Inflammatory macrophage (primary cell): ENCODE measurements around the gene EYS.

Source experiments
- DNase-seq, 2 donors: peaks; one replicate each; pipeline ENCODE4 v3.0.0-alpha.2; 2020 to 2022

The EYS gene

DNA sequence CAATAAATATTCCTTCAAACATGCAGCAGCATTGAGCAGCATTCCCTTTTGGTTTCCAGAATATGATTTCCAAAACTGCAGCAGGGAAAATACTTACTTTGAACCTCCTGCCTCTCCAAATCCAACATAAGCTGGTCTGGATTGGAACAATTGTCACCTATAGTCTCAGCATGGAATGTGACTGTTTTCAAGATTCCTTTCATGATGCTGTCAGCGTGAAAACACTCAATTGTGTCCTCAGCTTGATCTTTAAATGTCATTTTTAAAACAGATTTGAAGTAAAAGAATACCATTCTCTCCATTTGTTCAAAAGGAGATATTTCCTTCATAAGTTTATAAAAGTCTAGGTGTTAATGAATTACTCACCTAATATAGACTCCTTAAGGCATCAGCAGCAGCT, 993.9 kb downstream of the EYS start:
- DNase-seq, result no peak

DNA sequence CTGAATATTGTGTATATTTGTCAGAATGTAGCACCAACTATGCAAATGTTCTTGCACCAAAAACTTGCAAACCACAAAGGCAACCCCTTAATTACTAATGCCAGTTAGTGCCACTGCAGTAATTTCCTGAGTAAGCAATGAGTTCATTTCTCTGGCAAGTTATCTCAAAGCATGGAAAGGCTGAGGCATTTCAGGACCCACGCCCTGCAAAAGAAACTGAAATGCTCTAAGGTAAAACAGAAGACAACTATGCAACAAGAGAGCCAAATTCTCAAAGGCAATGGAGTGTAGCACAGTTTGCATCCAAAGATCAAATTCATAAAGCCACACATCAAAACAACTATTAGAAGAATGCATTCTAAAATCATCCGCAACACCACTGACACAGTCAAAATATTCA, 994.4 kb downstream of the EYS start:
- DNase-seq, result no peak

DNA sequence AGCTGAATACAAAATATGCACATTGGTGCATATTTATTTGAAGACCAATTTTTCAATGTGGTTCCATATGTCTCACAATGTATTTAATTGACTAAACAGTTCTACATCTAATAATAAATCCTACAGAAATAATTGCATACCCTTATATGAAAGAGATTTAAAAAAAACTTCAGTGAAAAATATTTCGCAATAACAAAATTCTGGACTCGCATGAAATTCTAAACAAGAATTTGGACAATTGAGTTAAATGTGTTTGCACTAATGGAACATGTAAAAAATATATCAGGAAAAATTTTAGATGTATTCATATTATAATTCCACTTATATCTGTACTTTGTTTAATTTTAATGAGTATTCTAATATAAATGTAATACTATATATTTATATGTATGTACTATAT, 1003.1 kb downstream of the EYS start:
- no peak for DNase-seq

DNA sequence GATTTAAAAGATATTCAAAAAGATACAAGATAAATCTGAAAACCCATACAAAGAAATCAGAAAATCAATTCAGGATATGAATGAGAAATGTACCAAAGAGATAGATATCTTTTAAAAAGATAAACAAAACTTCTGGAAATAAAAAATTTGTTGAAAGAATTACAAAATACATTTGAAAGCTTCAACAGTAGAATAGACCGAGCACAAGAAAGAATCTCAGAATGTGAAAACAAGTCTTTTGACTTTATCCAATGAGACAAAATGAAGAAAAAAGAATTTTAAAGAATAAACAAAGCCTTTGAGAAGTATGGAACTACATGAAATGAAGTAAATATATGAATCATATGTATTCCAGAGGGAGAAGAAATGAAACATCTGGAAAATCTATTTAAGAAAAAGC, 1011.0 kb downstream of the EYS start:
- DNase-seq, result no peak

DNA sequence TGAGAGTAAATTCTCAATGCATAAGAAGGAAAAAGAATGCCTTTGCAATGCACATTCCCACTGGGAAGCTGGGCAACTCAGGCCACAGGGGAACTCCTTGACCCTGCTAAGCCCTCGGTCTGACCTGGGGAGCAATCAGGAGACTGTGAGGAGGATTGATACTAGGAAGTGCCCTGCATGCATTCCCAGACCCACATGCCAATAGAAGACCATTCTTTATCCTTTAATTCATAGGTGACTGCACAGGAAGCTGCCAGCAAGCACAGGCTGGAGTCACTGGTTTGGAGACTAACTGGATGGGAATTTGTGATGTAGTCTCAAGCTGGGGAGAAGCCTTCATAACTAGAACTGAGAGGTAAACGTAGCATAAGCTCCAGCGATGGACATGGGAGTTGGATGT, 1012.7 kb downstream of the EYS start:
- DNase-seq, result no peak

DNA sequence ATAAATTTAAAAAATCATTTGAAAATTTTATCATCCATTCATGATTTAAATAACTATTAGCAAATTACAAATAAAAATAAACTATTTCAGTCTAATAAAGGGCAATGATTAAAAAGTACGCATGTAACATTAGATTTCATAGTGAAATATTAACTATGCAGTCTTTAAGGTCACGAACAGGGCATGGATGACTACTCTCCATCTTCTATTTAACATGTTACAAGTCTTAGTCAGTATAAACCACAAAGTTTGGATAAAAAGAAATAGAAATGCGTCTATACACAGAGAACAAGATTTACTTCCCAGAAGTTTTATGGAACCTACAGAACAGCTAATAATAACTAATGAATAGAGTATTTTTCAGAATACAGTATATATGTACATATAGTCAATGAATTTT, 1016.0 kb downstream of the EYS start:
- DNase-seq, result no peak

DNA sequence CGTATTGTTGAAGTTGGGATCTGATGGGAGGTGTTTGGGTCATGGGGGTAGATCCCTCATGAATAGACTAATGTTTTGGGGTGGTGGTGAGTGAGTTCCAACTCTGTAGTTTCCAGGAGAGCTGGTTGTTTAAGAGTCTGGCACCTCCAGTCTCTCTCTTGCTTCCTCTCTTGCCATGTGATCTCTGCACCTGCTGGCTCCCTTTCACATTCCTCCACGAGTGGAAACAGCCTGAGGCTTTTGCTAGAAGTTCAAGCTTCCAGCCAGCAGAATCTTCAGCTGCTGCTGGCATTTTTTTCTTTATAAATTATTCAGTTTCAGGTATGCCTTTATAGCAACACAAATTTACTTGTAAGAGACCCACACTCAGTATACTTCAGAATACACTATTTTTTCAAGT, 1021.6 kb downstream of the EYS start:
- DNase-seq, result no peak

DNA sequence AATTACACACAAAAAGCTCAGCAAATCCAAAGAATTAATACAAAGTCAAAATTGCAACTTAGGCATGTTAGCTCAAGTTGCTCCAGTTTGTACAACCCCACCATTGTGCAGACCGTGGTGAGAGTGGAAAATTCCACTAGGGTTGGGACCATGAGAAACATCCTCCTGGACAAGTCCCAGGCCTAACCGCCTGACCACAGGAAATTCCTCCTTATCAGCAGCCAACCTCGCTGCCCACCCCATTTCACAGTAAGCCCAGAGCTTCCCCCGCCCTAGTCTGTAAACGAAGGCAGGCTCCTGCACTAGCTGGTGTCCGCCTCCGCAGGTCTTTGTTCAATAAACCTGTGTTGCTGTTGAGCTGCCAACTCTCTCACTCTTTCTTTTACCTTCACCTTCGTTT, 1023.3 kb downstream of the EYS start:
- no peak for DNase-seq

DNA sequence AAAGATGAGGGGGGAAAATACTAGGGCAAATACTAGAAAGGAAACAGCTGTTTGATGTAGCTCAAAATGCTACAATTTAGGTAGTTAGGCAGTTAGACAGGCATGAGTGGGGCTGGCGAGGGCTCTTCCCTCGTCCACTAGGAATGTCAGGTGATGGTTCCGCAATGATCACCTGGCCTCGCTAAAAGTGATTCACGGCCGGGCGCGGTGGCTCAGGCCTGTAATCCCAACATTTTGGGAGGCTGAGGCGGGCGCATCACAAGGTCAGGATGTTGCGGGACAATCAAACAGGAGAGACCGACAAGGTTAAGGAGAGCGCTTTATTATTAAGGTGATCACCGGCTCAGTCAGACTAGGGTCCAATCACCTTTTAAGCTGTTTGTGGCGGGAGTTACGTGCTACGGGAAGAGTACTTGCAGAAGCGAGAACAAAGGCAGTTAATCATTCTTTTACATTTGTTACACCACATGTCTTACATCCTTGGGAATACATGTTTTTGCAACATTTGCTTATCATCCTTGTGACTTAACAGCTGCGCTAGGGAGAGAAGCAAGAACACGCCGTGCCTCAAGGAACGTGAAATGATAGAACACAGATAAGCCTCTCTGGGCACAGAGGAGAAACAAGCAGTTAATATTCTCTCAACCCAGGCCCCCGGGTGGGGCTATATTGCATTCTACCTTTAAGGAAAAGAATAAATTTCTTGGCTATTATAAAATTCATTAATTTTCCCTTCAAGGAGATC, 1025.4 kb downstream of the EYS start:
- no peak for DNase-seq

DNA sequence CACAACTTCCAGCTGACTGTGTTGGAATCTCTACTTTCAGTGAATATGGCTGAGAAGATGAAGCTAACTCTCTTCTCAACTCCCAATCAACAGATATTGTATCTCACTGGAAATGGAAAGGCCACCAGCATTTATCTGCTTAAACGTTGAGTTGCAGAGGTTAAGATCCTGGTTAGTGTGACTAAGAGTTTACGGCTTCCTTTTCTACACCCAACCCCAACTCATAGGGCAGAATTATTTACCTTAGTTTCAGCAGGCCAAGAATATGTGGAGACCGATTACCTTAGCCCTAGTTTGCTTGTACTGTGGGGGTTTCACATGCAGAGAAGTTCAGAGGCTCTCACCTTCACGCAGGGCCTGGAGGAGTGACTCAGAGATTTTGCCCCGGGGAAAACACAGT, 1026.6 kb downstream of the EYS start:
- DNase-seq, result no peak

DNA sequence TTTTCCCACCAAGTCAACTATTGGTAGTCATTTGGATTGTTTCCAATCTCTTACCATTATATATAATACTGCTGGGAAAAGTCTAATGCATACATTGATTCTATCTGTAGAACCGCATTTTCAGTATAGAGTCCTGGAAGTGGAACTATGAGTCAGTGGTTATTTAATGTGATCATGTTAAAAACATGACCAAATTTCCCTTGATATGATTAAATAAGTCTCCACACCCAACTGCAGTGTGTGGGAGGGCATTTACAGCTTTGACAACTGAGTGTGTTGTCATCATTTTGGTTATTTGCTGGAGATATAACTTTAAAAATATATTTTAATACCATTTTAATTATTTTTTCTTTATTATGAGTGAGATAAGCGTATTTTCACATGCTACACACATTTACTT, 1027.6 kb downstream of the EYS start:
- DNase-seq, result no peak

DNA sequence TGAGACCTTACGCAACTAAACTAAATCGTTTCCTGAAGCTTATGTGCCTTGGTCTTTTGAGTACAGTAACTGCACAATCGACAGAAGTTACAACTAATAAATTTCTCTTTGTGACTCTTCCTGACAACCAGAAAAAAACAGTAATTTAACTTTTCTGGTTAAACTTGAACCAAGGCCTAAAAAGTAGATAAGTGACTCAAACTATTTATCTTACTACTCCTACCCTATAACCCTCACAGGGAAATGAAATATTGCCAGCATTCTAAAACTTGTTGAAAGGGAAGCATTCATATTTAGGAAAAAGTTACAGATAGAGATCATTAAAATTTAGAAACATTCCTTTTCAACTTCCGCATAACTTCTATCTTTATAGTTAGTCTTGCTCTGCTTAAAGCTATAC, 1034.4 kb downstream of the EYS start:
- DNase-seq, result no peak

DNA sequence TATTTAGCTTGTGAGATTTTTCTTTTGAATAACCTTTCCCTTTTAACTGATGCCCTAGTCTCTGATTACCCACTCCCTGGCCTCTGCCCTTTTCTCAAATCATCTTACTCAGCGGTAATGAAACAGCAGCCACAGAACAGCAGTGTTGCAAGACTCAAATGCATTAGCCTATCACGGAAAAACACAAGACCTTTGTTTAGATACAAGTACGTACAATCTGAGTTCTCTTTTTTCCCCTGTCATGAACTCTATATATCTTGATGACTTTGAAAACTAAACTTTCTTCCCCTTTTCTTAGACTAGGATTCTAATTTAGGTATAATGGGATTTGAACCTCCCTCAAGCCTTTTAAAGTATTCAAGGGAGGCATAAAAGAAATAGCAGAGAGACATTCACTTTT, 1034.9 kb downstream of the EYS start:
- DNase-seq, result peak; percentile 30 to 71

DNA sequence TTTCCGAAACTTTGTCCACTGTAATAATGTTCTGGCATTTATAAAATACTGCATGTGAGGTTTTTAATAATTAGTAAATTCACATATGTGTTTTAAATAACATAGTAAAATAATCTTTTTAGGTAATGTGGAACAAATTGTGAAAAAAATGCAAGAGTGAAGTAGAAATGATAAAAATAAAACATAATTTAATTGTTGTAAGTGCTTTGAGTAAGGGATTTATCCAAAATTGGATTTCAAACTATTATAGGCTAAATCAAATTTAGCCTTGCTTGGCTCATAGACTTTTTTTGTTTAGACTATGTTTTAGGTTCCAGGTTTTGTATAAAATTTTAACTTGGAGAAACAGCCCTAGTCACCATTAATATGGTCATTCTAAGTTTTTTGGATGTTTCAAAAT, 1041.9 kb downstream of the EYS start:
- DNase-seq, result no peak

DNA sequence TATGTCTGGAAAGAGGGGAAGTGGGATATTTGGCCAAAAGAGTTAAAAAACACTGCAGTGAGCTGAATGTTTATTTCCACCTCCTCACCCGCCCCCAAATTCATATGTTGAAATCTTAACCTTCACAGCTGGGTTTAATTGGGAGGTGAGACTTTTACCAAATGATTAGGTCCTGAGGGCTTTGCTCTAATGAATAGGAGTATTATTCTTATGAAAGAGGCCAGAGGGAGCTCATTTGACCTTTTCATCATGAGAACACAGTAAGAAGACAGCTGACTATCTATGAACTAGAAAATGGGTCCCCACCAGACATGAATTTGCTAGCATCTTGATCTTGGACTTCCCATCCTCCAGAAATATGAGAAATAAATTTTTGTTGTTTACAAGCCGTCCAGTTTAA, 1042.5 kb downstream of the EYS start:
- no peak for DNase-seq

DNA sequence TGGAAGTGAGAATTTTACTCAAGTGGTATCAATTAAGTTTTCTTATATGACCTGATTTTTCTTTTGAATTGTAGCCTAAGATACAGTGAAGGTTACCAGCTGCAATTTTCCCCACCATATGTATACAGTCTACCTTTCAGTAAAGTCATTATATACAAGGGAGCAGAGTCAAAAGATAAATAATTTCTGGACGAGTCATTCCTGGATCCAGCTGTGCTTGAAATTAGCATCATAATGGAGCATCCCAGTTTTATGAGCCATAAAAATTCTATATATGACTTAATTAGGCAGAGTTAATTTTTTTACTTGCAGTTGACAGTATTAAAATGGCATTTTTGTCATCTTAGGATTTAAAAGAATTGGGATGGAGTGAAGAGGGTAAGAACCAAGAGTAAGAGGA, 1063.0 kb downstream of the EYS start:
- no peak for DNase-seq

DNA sequence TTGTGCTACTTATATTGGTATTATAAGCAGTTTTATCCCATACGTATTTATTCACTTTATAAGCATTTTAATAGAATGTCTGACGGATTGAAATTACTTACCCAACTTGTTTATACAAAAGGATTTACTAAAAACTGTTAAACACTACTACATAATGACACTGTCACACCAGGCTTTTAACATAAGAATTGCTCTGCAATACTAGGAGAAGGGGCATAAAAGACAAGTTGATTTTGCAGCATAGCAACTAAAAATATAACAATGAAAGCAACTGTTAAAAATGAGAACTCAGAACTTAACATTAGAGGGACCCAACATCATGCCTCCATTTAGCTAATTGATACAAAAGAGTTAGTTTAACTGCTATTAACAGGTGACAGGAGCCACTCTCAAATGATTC, 1076.1 kb downstream of the EYS start:
- DNase-seq, result no peak

DNA sequence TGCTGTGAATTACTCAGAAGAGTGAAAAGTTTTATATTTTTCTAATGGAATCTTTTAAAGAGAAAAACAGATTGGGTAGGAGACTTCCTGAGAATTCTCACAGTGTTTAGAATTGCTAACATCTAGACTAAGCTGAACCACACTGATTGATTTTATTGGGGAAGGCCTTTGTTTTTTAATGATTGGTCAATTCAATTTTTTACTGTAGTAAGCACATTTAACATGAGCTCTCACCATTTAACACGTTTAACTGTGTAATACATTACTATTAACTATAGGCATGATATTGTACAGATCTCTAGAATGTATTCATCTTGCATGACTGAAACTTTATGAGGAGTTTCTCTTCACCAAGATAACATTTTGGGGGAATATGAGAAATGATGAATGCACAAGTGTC, 1084.1 kb downstream of the EYS start:
- no peak for DNase-seq

DNA sequence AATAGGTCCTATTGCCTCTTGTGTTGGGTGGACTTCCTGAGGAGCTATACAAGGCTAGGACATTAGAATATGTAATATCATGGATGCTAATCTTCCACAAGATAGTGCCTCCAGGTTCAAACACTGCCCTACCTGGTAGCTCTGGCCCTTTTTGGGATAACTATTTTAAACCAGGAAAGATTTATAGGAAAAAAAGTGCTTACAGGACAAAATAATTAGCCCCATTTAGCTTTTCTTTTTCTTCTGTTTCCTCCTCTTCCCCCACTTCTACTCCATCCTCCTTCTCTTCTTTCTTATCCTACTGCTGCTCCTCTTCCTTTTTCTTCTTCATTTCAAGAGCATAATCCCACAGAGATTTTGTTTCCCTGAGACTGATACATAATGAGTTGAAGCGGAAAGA, 1104.0 kb downstream of the EYS start:
- DNase-seq, result no peak

DNA sequence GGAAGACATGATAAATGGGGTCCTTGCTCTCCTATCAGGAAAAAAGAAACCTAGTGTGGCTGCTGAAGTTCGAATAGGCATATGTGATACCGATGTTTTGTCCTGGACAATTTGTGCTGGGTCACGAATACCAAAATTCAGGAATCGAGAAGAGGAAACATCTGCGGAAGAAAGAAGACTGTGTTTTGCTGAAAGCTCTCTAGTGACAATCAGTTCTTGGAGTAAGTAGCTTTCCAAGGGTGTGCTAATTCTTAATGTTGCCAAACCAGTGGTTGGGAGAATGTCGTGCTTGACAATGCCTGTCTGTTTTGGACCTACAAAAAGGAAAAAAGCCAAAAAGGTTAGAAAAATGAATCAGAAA, 1115.4 kb downstream of the EYS start:
- DNase-seq, result no peak

DNA sequence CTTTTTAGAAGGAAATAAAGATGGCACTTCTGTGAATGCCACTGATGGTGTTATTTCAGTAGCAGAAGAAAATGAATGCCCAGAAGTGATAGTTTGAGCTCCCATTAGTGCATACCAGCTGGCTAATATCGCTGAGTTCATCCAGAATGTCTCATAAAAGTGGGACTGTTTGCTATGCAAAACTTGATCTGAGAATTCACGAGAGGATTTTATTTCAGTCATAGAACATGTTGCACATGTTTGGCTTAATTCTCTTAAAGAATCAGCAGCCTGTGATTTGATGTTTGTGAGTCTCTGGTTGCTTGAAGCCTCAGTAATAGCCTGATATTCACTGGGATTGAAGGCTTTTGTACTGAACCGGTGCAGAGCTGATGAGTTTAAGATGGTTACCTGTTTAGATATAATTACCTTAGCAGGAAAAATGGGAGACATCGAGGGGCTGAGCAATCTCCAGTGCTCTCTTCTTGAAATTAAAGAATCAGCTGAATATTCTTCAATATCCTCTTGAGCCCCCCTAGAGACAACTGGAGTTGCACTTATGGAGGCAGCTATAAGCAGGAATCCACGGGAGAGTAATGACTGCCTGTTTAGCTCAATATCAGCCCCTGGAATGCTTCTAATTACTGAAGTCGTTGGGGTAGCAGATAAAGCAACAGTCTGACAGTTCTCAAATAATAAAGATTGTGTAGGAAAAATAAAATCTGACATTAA, 1115.9 kb downstream of the EYS start:
- DNase-seq, result no peak

DNA sequence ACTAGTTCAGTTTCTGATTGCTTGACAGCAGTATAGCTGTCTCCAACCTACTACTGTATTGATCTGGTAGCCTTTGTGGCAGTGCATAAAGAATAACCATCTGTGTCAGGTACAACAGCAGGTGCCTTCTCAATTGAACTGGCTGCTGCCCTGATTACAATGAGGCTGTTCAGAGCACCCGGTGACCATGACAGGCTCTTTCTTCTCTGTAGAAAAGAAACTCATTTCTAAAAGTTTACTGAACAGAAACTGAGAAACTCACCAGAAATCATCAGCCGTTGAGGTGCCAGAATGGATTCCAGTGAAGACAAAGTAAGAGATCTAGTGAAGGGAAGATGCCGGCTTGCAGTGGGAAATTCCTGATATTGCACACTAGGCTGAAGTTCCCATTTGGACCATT, 1117.1 kb downstream of the EYS start:
- no peak for DNase-seq

DNA sequence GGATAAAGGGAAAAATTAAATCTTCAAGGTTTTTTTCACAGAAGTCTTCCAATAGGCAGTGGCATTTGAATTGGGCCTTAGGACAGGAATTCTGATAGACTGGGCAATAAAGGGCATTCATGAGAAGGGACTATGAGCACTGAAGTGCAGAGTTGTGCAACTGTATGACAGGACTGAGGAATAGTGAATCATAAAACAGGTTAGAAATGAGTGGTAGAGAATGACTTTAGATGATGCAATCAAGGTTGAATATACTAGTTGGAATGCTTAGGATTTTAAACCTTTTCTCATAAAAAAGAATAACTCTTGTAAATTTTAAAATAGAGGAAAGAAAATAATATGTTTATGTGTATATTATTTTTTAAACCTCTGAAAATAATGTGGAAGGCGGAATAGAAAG, 1126.7 kb downstream of the EYS start:
- DNase-seq, result no peak

DNA sequence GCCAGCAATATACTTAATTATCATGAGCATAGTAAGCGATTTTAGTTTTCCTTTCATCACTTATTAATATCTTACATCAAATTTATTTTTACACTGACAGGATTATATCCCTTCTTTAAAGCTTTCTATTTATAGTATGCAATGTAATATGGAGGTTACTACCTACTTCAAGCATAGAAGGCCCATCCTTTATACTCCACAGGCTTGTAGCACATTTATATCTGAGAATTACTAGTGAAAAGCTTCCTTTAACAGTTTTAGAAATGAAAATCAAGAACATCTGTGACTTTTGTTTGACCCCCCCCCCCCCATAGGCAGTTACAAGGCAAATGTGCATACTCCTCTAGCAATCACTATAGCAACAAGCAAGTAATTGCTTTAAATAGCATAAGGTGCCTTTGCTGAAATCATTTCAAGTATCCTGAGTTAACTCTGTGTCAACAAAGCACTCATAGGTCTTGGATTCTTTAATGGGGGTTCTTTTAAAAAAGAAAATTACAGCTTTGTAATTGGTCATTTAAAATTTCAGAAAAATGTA, 1153.7 kb downstream of the EYS start:
- no peak for DNase-seq
